ENCODE results near the gene ASCC1. TPM values are rescaled to one million over a fixed set of nuclear protein-coding genes. Genes with fewer than 3 reads are reported as not detected.

ASCC1 gene
- total and polyA plus RNA-seq, 2 donors (not counting 3 experiments of a cell fraction or from before 2014, with no cell fraction given), result 16.0 to 24.9 TPM

GRCh38 chr10:72095195-72095594, 120.9 kb downstream of the ASCC1 start:
- intact Hi-C loops (cut with micrococcal nuclease), result no loop called here
- H3K9me3 ChIP-seq (replicated peaks; ENCODE audit: control insufficient read depth, insufficient read depth, low read length), result no peaks in the 10 kb centered on the region
- no peak overlapping the region for H3K9ac ChIP-seq (replicated peaks; ENCODE audit: extremely low read depth, insufficient read depth, low read length)
- H3K4me2 ChIP-seq (ENCODE audit: insufficient read depth, low read length), result no peak overlapping the region
- DNase-seq (ENCODE audit: low read depth, low spot score), result no peak
- no peak overlapping the region for H2AFZ ChIP-seq (ENCODE audit: low read depth, low read length)
- H4K20me1 ChIP-seq (replicated peaks; ENCODE audit: control insufficient read depth, extremely low read depth, insufficient read depth, low read length), result no peaks in the 10 kb centered on the region
- BruUV-seq (replicated peaks), result no TSS peak
- CTCF ChIA-PET, result interaction anchor here (0.6 to 0.9 kb wide), 3 partner anchors 41 to 351 kb away, joined by 3 to 4 read pairs (median 4); no protein-coding TSS in a partner anchor
- no peaks in the 10 kb centered on the region for H3K36me3 ChIP-seq (ENCODE audit: control insufficient read depth in 2 of 2, extremely low read depth in 1 of 2, insufficient read depth in 2 of 2, low read length in 2 of 2)
- POLR2A ChIA-PET, result interaction anchor here (0.6 kb wide), 1 partner anchor 239 kb away, joined by 4 read pairs; no protein-coding TSS in a partner anchor
- FAIRE-seq, result no peak
- H3K4me1 ChIP-seq (ENCODE audit: control insufficient read depth, extremely low read depth, insufficient read depth, low read length), result peaks cover 24% of the 10 kb centered on the region
- H3K9me1 ChIP-seq (replicated peaks; ENCODE audit: control insufficient read depth, extremely low read depth, insufficient read depth, low read length), result no peaks in the 10 kb centered on the region
- TF ChIP-seq FOS (IDR thresholded peaks at IDR 0.05; ENCODE audit: borderline replicate concordance, insufficient read depth, low read length), result no peak
- no peak for TF ChIP-seq CTCF (IDR thresholded peaks at IDR 0.05; ENCODE audit: extremely low read depth in 1 of 2, insufficient read depth in 1 of 2, low read depth in 1 of 2, low read length in 2 of 2)
- no peak for TF ChIP-seq GATA2 (IDR thresholded peaks at IDR 0.05; ENCODE audit: insufficient read depth, insufficient read length, low read depth, low read length)
- TF ChIP-seq JUN (IDR thresholded peaks at IDR 0.05; ENCODE audit: borderline replicate concordance, insufficient read depth, insufficient read length, low read depth), result no peak
- no peak for TF ChIP-seq MYC (IDR thresholded peaks at IDR 0.05; ENCODE audit: low read depth, low read length)
- TF ChIP-seq MAX (IDR thresholded peaks at IDR 0.05; ENCODE audit: insufficient read depth, insufficient read length), result no peak
- no peak for TF ChIP-seq EZH2 (IDR thresholded peaks at IDR 0.05; ENCODE audit: borderline replicate concordance, low read depth, low read length, severe bottlenecking)
- no peak for TF ChIP-seq POLR2A (IDR thresholded peaks at IDR 0.05; ENCODE audit: low read depth, low read length)
- TF ChIP-seq POLR2AphosphoS5 (IDR thresholded peaks at IDR 0.05; ENCODE audit: insufficient read depth, low read depth, low read length), result no peak
- dilution Hi-C loops (cut with MboI; ENCODE audit: extremely low pct_ligation_motif_present, low sequenced_read_pairs), result no loop called here
- no peak overlapping the region for H3K4me3 ChIP-seq (replicated peaks in 1 of 3; ENCODE audit: insufficient read depth in 1 of 3, low read depth in 1 of 3, low read length in 3 of 3)
- no peak overlapping the region for H3K27ac ChIP-seq (ENCODE audit: insufficient read depth, low read depth, low read length)
- H3K79me2 ChIP-seq (ENCODE audit: control insufficient read depth, insufficient read depth, low read length), result no peaks in the 10 kb centered on the region
- H3K27me3 ChIP-seq (ENCODE audit: control insufficient read depth in 2 of 2, insufficient read depth in 2 of 2, low read length in 2 of 2), result no peaks in the 10 kb centered on the region
